CD14-positive monocyte (primary cell): ENCODE measurements around the gene TNNI3K. TPM values are rescaled to one million over a fixed set of nuclear protein-coding genes. Genes with fewer than 3 reads are reported as not detected.

Experiments used
- DNase-seq, 3 donors: peaks; one replicate each; pipeline ENCODE4 v3.0.0-alpha.2; 2011 to 2022
- H2AFZ ChIP-seq: 2 replicates; pipeline ENCODE4 v1.6.0; 2012; ENCODE audit warnings: mild to moderate bottlenecking, low read depth, low read length, inconsistent platforms; ENCODE audit not compliant: insufficient read depth, poor library complexity, severe bottlenecking
- H3K27ac ChIP-seq, 2 donors: 1 replicate in 1 of 2; 2 replicates in 1 of 2; pipeline ENCODE4 v1.5.1; 2012 to 2013; ENCODE audit warnings: low read length in 2 of 2, control low read depth in 1 of 2, inconsistent platforms in 1 of 2, low read depth in 1 of 2, mild to moderate bottlenecking in 1 of 2
- H3K27me3 ChIP-seq, 2 donors: one replicate each; pipeline versions ENCODE4 v1.6.0 to v1.6.1; 2011 to 2013; ENCODE audit warnings: low read length in 2 of 2; ENCODE audit not compliant: control insufficient read depth in 2 of 2, insufficient read depth in 2 of 2
- H3K36me3 ChIP-seq, 2 donors: replicated peaks in 1 of 2; 1 replicate in 1 of 2; 2 replicates in 1 of 2; pipeline versions ENCODE4 v1.5.1 to v1.6.1; 2012 to 2013; ENCODE audit warnings: low read length in 2 of 2, control low read depth in 1 of 2, inconsistent platforms in 1 of 2, mild to moderate bottlenecking in 1 of 2; ENCODE audit not compliant: insufficient read depth in 2 of 2, control insufficient read depth in 1 of 2
- H3K4me1 ChIP-seq, 2 donors: 1 replicate in 1 of 2; 2 replicates in 1 of 2; pipeline versions ENCODE4 v1.5.1 to v1.6.1; 2012 to 2013; ENCODE audit warnings: low read length in 2 of 2, control low read depth in 1 of 2, inconsistent platforms in 1 of 2, mild to moderate bottlenecking in 1 of 2, moderate library complexity in 1 of 2; ENCODE audit not compliant: insufficient read depth in 2 of 2, control insufficient read depth in 1 of 2
- H3K4me2 ChIP-seq: replicated peaks from 2 replicates; pipeline ENCODE3; 2012; ENCODE audit warnings: low read length, moderate library complexity, mild to moderate bottlenecking; ENCODE audit not compliant: poor library complexity, severe bottlenecking; ENCODE audit errors: extremely low read depth
- H3K4me3 ChIP-seq, 3 experiments: fragments of 200-600 bp in 1 of 3; sonication (generic) in 1 of 3; replicated peaks in 1 of 3; 1 replicate in 2 of 3; 2 replicates in 1 of 3; pipeline ENCODE4 v1.5.1; 2011 to 2013; ENCODE audit warnings: low read length in 3 of 3, mild to moderate bottlenecking in 3 of 3, control low read depth in 2 of 3, low read depth in 2 of 3, inconsistent platforms in 1 of 3, moderate library complexity in 1 of 3
- H3K79me2 ChIP-seq: 2 replicates; pipeline ENCODE4 v1.6.0; 2012; ENCODE audit warnings: mild to moderate bottlenecking, control low read depth, inconsistent platforms, low read length, moderate library complexity; ENCODE audit not compliant: insufficient read depth
- H3K9ac ChIP-seq: 2 replicates; pipeline ENCODE4 v1.6.0; 2017; ENCODE audit warnings: low read length, mild to moderate bottlenecking; ENCODE audit not compliant: insufficient read depth, poor library complexity, severe bottlenecking
- H3K9me3 ChIP-seq, 2 donors: replicated peaks in 1 of 2; 1 replicate in 1 of 2; 2 replicates in 1 of 2; pipeline versions ENCODE4 v1.5.1 to v1.6.1; 2012 to 2013; ENCODE audit warnings: low read length in 2 of 2, control low read depth in 1 of 2; ENCODE audit not compliant: control insufficient read depth in 1 of 2, insufficient read depth in 1 of 2
- H4K20me1 ChIP-seq: 2 replicates; pipeline ENCODE4 v1.6.0; 2012; ENCODE audit warnings: mild to moderate bottlenecking, low read length, control low read depth, moderate library complexity; ENCODE audit not compliant: insufficient read depth
- H3K27ac Mint-ChIP-seq, 7 donors: one replicate each; pipeline ENCODE4 v1.8.0; 2020; ENCODE audit warnings: mild to moderate bottlenecking in 7 of 7, mixed read lengths in 7 of 7, moderate library complexity in 6 of 7, inconsistent platforms in 2 of 7
- H3K27me3 Mint-ChIP-seq, 3 donors: one replicate each; pipeline ENCODE4 v1.8.0; 2021 to 2022; ENCODE audit warnings: low read depth in 3 of 3, mild to moderate bottlenecking in 3 of 3, mixed read lengths in 3 of 3, moderate library complexity in 3 of 3, inconsistent platforms in 1 of 3
- H3K36me3 Mint-ChIP-seq, 2 donors: one replicate each; pipeline ENCODE4 v1.8.0; 2020; ENCODE audit warnings: mixed read lengths in 2 of 2, inconsistent platforms in 1 of 2, mild to moderate bottlenecking in 1 of 2
- H3K4me1 Mint-ChIP-seq: one replicate; pipeline ENCODE4 v1.8.0; 2020; ENCODE audit warnings: mild to moderate bottlenecking, mixed read lengths
- H3K4me3 Mint-ChIP-seq, 2 donors: one replicate each; pipeline ENCODE4 v1.8.0; 2020; ENCODE audit warnings: mild to moderate bottlenecking in 2 of 2, mixed read lengths in 2 of 2, moderate library complexity in 1 of 2
- H3K9me3 Mint-ChIP-seq, 7 donors: one replicate each; pipeline ENCODE4 v1.8.0; 2020 to 2022; ENCODE audit warnings: mixed read lengths in 7 of 7, mild to moderate bottlenecking in 6 of 7, moderate library complexity in 6 of 7, inconsistent platforms in 2 of 7
- WGBS: methylation state at CpG from one replicate; pipeline ENCODE4 v1.1.5; 2013; ENCODE audit warnings: missing lambda C conversion rate; ENCODE audit not compliant: insufficient coverage; 5-methylcytosine and 5-hydroxymethylcytosine counted together
- intact Hi-C, 2 donors: fragments of 100-400 bp; cut with micrococcal nuclease; formaldehyde crosslinking; loops; one replicate each; pipeline versions ENCODE4 v1.15.0 to v1.15.1; 2023
- polyA plus RNA-seq, 3 donors: library from polyadenylated mRNA; depleted of rRNA in 1 of 3; unstranded in 2 of 3; stranded (reverse) in 1 of 3; fragments of 300-500 nt in 2 of 3; fragments of >200 nt in 1 of 3; fragmentation: Illumina TruSeq in 2 of 3; gene quantifications; 1 replicate in 2 of 3; 2 replicates in 1 of 3; pipeline ENCODE4 v1.2.3, GENCODE V29; 2012 to 2021
- TF ChIP-seq, protein P1 (sequence below): fragments of 200-600 bp; IDR thresholded peaks from one replicate; pipeline ENCODE4 v1.8.0; 2022; ENCODE audit warnings: antibody characterized with exemption, mild to moderate bottlenecking

The TNNI3K gene
- polyA plus RNA-seq, 3 donors: 0.51 TPM; not detected in 2

DNA sequence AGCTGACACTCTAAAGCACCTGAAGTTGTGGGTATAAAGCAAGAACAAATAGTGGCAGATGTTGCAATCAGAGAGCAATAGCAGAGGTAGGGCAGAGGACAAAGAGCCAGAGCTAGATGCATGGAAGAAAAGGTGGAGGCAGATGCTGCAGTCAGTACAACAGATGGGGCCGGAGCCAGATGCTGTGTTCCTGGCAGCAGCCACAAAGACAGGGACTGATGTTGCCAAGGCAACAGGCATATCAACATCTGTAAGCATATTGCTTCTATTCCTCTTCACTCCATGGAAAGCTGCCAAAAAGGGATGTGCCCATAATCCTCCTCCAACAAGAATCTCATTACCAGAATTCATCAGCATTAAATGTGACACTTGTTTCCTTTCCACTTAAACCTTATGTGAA, 108.0 kb downstream of the TNNI3K start:
- H3K9me3 ChIP-seq: no peaks in the 10 kb centered on the region
- WGBS: 71% methylated on average over 1 of the region's 1 CpG
- no peaks in the 10 kb centered on the region for H3K36me3 ChIP-seq
- no peaks in the 10 kb centered on the region for H3K79me2 ChIP-seq
- H3K4me2 ChIP-seq: no peak overlapping the region
- no peaks in the 10 kb centered on the region for H3K36me3 Mint-ChIP-seq
- no peaks in the 10 kb centered on the region for H4K20me1 ChIP-seq
- H3K27me3 Mint-ChIP-seq: no peaks in the 10 kb centered on the region
- no peak overlapping the region for H3K4me3 ChIP-seq
- H3K4me1 ChIP-seq: no peaks in the 10 kb centered on the region
- H3K27me3 ChIP-seq: no peaks in the 10 kb centered on the region
- H3K4me1 Mint-ChIP-seq: no peaks in the 10 kb centered on the region
- H3K9ac ChIP-seq: no peak overlapping the region
- no peak overlapping the region for H2AFZ ChIP-seq
- no peak overlapping the region for H3K4me3 Mint-ChIP-seq
- no peak overlapping the region for H3K27ac ChIP-seq
- H3K27ac Mint-ChIP-seq: no peak overlapping the region
- H3K9me3 Mint-ChIP-seq: peaks cover 0 to 5% (median 0%) of the 10 kb centered on the region in 7 donors
- intact Hi-C loops: no loop called here
- DNase-seq: no peak
- TF ChIP-seq, protein P1, sequence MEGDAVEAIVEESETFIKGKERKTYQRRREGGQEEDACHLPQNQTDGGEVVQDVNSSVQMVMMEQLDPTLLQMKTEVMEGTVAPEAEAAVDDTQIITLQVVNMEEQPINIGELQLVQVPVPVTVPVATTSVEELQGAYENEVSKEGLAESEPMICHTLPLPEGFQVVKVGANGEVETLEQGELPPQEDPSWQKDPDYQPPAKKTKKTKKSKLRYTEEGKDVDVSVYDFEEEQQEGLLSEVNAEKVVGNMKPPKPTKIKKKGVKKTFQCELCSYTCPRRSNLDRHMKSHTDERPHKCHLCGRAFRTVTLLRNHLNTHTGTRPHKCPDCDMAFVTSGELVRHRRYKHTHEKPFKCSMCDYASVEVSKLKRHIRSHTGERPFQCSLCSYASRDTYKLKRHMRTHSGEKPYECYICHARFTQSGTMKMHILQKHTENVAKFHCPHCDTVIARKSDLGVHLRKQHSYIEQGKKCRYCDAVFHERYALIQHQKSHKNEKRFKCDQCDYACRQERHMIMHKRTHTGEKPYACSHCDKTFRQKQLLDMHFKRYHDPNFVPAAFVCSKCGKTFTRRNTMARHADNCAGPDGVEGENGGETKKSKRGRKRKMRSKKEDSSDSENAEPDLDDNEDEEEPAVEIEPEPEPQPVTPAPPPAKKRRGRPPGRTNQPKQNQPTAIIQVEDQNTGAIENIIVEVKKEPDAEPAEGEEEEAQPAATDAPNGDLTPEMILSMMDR: no peak

DNA sequence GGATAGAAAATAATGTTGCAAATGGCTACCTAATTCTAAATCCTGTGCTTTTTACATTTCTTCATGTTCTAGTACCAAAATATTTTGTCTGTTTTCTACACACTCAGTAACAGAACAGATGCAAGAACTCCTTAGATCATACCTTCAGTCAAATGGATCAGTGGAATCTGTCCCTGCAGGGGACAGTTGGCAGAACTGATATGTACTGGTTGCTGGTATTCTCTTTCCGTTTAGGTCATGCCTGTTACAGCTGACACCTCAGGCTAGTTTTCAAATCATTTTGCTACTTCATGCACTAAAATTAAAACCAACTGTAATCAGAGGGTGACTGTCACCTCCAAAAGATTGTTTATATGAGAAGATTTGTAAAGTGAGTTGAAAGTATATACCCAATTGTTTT, 109.2 kb downstream of the TNNI3K start:
- Mint-ChIP-seq H3K4me3 (no peak overlapping the region), H3K27ac (no peak overlapping the region), H3K4me1 (no peaks in the 10 kb centered on the region), H3K9me3 (peaks cover 0 to 2% (median 0%) of the 10 kb centered on the region in 7 donors), H3K36me3 (no peaks in the 10 kb centered on the region), H3K27me3 (no peaks in the 10 kb centered on the region)
- H3K4me3 ChIP-seq: no peak overlapping the region
- WGBS: no CpG with 5 or more reads among the region's 1 CpG
- TF ChIP-seq, protein P1: no peak
- H3K9me3 ChIP-seq: no peaks in the 10 kb centered on the region
- no peak overlapping the region for H3K27ac ChIP-seq
- H3K36me3 ChIP-seq: no peaks in the 10 kb centered on the region
- H4K20me1 ChIP-seq: no peaks in the 10 kb centered on the region
- H3K27me3 ChIP-seq: no peaks in the 10 kb centered on the region
- no peak overlapping the region for H3K4me2 ChIP-seq
- no peaks in the 10 kb centered on the region for H3K4me1 ChIP-seq
- H2AFZ ChIP-seq: no peak overlapping the region
- intact Hi-C loops: no loop called here
- H3K9ac ChIP-seq: no peak overlapping the region
- H3K79me2 ChIP-seq: no peaks in the 10 kb centered on the region
- DNase-seq: no peak
